Measurements from ENCODE around the gene STMN1. TPM values are rescaled to one million over a fixed set of nuclear protein-coding genes. Genes with fewer than 3 reads are reported as not detected.

The STMN1 gene
- polyA plus RNA-seq, 4 donors, result 30.9 to 275 (median 142) TPM

GRCh38 chr1:25904943-25905679 lies 1.1 kb downstream of the STMN1 start:
- FAIRE-seq, result no peak
- H3K9me3 ChIP-seq (ENCODE audit: control insufficient read depth in 2 of 2, insufficient read depth in 1 of 2, low read depth in 1 of 2, low read length in 1 of 2), result no peaks in the 10 kb centered on the region
- DNase-seq, result peak; percentile 87 to 92
- peak overlapping the region in 1 of 3 donors; percentile 61 for H3K27ac ChIP-seq (ENCODE audit: low read depth in 1 of 3, low read length in 2 of 3)
- peaks cover 0 to 17% (median 2%) of the 10 kb centered on the region in 3 donors for H3K4me1 ChIP-seq (ENCODE audit: control insufficient read depth in 3 of 3, insufficient read depth in 2 of 3, low read depth in 1 of 3, low read length in 2 of 3)
- H3K36me3 ChIP-seq (ENCODE audit: control insufficient read depth in 3 of 3, insufficient read depth in 2 of 3, low read depth in 1 of 3, low read length in 3 of 3), result peaks cover 0 to 12% (median 0%) of the 10 kb centered on the region in 3 donors
- WGBS, 3 donors, result 1% methylated on average over 23 to 34 of the region's 34 CpGs
- peak overlapping the region; percentile 52 to 76 (median 58) for H3K4me3 ChIP-seq (ENCODE audit: low read depth in 1 of 3, low read length in 3 of 3)
- H3K27me3 ChIP-seq (ENCODE audit: control insufficient read depth in 3 of 3, insufficient read depth in 3 of 3, low read length in 3 of 3), result peaks cover 0 to 5% (median 0%) of the 10 kb centered on the region in 3 donors

GRCh38 chr1:25903986-25904385 lies 2.2 kb downstream of the STMN1 start:
- Histone ChIP-seq H3K9me3 (ENCODE audit: control insufficient read depth in 2 of 2, insufficient read depth in 1 of 2, low read depth in 1 of 2, low read length in 1 of 2) (no peaks in the 10 kb centered on the region), H3K27me3 (ENCODE audit: control insufficient read depth in 3 of 3, insufficient read depth in 3 of 3, low read length in 3 of 3) (peaks cover 0 to 5% (median 0%) of the 10 kb centered on the region in 3 donors), H3K4me3 (ENCODE audit: low read depth in 1 of 3, low read length in 3 of 3) (no peak overlapping the region), H3K36me3 (ENCODE audit: control insufficient read depth in 3 of 3, insufficient read depth in 2 of 3, low read depth in 1 of 3, low read length in 3 of 3) (peaks cover 0 to 19% (median 2%) of the 10 kb centered on the region in 3 donors), H3K27ac (ENCODE audit: low read depth in 1 of 3, low read length in 2 of 3) (no peak overlapping the region), H3K4me1 (ENCODE audit: control insufficient read depth in 3 of 3, insufficient read depth in 2 of 3, low read depth in 1 of 3, low read length in 2 of 3) (peaks cover 0 to 17% (median 2%) of the 10 kb centered on the region in 3 donors)
- DNase-seq (no peak), FAIRE-seq (no peak)
- WGBS, 3 donors, result 62 to 84% (median 78%) methylated on average over 3 of the region's 3 CpGs

GRCh38 chr1:25902462-25902861 lies 3.8 kb downstream of the STMN1 start:
- Histone ChIP-seq H3K4me3 (ENCODE audit: low read depth in 1 of 3, low read length in 3 of 3) (no peak overlapping the region), H3K4me1 (ENCODE audit: control insufficient read depth in 3 of 3, insufficient read depth in 2 of 3, low read depth in 1 of 3, low read length in 2 of 3) (peaks cover 0 to 17% (median 0%) of the 10 kb centered on the region in 3 donors), H3K27me3 (ENCODE audit: control insufficient read depth in 3 of 3, insufficient read depth in 3 of 3, low read length in 3 of 3) (peaks cover 0 to 5% (median 0%) of the 10 kb centered on the region in 3 donors), H3K36me3 (ENCODE audit: control insufficient read depth in 3 of 3, insufficient read depth in 2 of 3, low read depth in 1 of 3, low read length in 3 of 3) (peaks cover 0 to 34% (median 2%) of the 10 kb centered on the region in 3 donors), H3K9me3 (ENCODE audit: control insufficient read depth in 2 of 2, insufficient read depth in 1 of 2, low read depth in 1 of 2, low read length in 1 of 2) (no peaks in the 10 kb centered on the region), H3K27ac (ENCODE audit: low read depth in 1 of 3, low read length in 2 of 3) (no peak overlapping the region)
- DNase-seq (no peak), FAIRE-seq (no peak)
- 85 to 90% (median 86%) methylated on average over 3 of the region's 3 CpGs for WGBS, 3 donors

GRCh38 chr1:25900219-25900618 lies 6.0 kb downstream of the STMN1 start:
- FAIRE-seq, result no peak
- Histone ChIP-seq H3K27me3 (ENCODE audit: control insufficient read depth in 3 of 3, insufficient read depth in 3 of 3, low read length in 3 of 3) (no peaks in the 10 kb centered on the region), H3K36me3 (ENCODE audit: control insufficient read depth in 3 of 3, insufficient read depth in 2 of 3, low read depth in 1 of 3, low read length in 3 of 3) (peaks cover 0 to 47% (median 2%) of the 10 kb centered on the region in 3 donors), H3K27ac (ENCODE audit: low read depth in 1 of 3, low read length in 2 of 3) (no peak overlapping the region), H3K4me1 (ENCODE audit: control insufficient read depth in 3 of 3, insufficient read depth in 2 of 3, low read depth in 1 of 3, low read length in 2 of 3) (peaks cover 0 to 16% (median 3%) of the 10 kb centered on the region in 3 donors), H3K9me3 (ENCODE audit: control insufficient read depth in 2 of 2, insufficient read depth in 1 of 2, low read depth in 1 of 2, low read length in 1 of 2) (no peaks in the 10 kb centered on the region), H3K4me3 (ENCODE audit: low read depth in 1 of 3, low read length in 3 of 3) (no peak overlapping the region)
- 85 to 97% (median 87%) methylated on average over 5 of the region's 5 CpGs for WGBS, 3 donors
- DNase-seq, result no peak

- FAIRE-seq, result no peak
Measured at GRCh38 chr1:25899792-25900191, 6.4 kb downstream of the STMN1 start.

GRCh38 chr1:25898223-25899015 lies 7.8 kb downstream of the STMN1 start:
- Histone ChIP-seq H3K27me3 (ENCODE audit: control insufficient read depth in 3 of 3, insufficient read depth in 3 of 3, low read length in 3 of 3) (no peaks in the 10 kb centered on the region), H3K9me3 (ENCODE audit: control insufficient read depth in 2 of 2, insufficient read depth in 1 of 2, low read depth in 1 of 2, low read length in 1 of 2) (no peaks in the 10 kb centered on the region), H3K4me1 (ENCODE audit: control insufficient read depth in 3 of 3, insufficient read depth in 2 of 3, low read depth in 1 of 3, low read length in 2 of 3) (peaks cover 0 to 14% (median 3%) of the 10 kb centered on the region in 3 donors), H3K27ac (ENCODE audit: low read depth in 1 of 3, low read length in 2 of 3) (no peak overlapping the region), H3K36me3 (ENCODE audit: control insufficient read depth in 3 of 3, insufficient read depth in 2 of 3, low read depth in 1 of 3, low read length in 3 of 3) (peaks cover 0 to 55% (median 2%) of the 10 kb centered on the region in 3 donors), H3K4me3 (ENCODE audit: low read depth in 1 of 3, low read length in 3 of 3) (no peak overlapping the region)
- no peak for FAIRE-seq
- no peak for DNase-seq
- 86 to 90% (median 88%) methylated on average over 11 of the region's 11 CpGs for WGBS, 3 donors

More at GRCh38 chr1:25899792-25900191, 6.4 kb downstream of the STMN1 start:
- Histone ChIP-seq H3K27ac (ENCODE audit: low read depth in 1 of 3, low read length in 2 of 3) (no peak overlapping the region), H3K4me3 (ENCODE audit: low read depth in 1 of 3, low read length in 3 of 3) (no peak overlapping the region), H3K27me3 (ENCODE audit: control insufficient read depth in 3 of 3, insufficient read depth in 3 of 3, low read length in 3 of 3) (no peaks in the 10 kb centered on the region), H3K4me1 (ENCODE audit: control insufficient read depth in 3 of 3, insufficient read depth in 2 of 3, low read depth in 1 of 3, low read length in 2 of 3) (peaks cover 0 to 20% (median 3%) of the 10 kb centered on the region in 3 donors), H3K36me3 (ENCODE audit: control insufficient read depth in 3 of 3, insufficient read depth in 2 of 3, low read depth in 1 of 3, low read length in 3 of 3) (peaks cover 0 to 47% (median 2%) of the 10 kb centered on the region in 3 donors), H3K9me3 (ENCODE audit: control insufficient read depth in 2 of 2, insufficient read depth in 1 of 2, low read depth in 1 of 2, low read length in 1 of 2) (no peaks in the 10 kb centered on the region)
- 78 to 92% (median 89%) methylated on average over 6 of the region's 6 CpGs for WGBS, 3 donors
- DNase-seq, result no peak

- H3K27ac ChIP-seq (ENCODE audit: low read depth in 1 of 3, low read length in 2 of 3), result no peak overlapping the region
- no peaks in the 10 kb centered on the region for H3K9me3 ChIP-seq (ENCODE audit: control insufficient read depth in 2 of 2, insufficient read depth in 1 of 2, low read depth in 1 of 2, low read length in 1 of 2)
- peaks cover 0 to 18% (median 3%) of the 10 kb centered on the region in 3 donors for H3K4me1 ChIP-seq (ENCODE audit: control insufficient read depth in 3 of 3, insufficient read depth in 2 of 3, low read depth in 1 of 3, low read length in 2 of 3)
- DNase-seq (no peak), FAIRE-seq (no peak)
- peaks cover 0 to 56% (median 2%) of the 10 kb centered on the region in 3 donors for H3K36me3 ChIP-seq (ENCODE audit: control insufficient read depth in 3 of 3, insufficient read depth in 2 of 3, low read depth in 1 of 3, low read length in 3 of 3)
- WGBS, 3 donors, result 87 to 96% (median 91%) methylated on average over 5 of the region's 5 CpGs
- no peak overlapping the region for H3K4me3 ChIP-seq (ENCODE audit: low read depth in 1 of 3, low read length in 3 of 3)
- no peaks in the 10 kb centered on the region for H3K27me3 ChIP-seq (ENCODE audit: control insufficient read depth in 3 of 3, insufficient read depth in 3 of 3, low read length in 3 of 3)
Measured at GRCh38 chr1:25897754-25898153, 8.5 kb downstream of the STMN1 start.

GRCh38 chr1:25896266-25896665 lies 10.0 kb downstream of the STMN1 start:
- Histone ChIP-seq H3K36me3 (ENCODE audit: control insufficient read depth in 3 of 3, insufficient read depth in 2 of 3, low read depth in 1 of 3, low read length in 3 of 3) (peaks cover 0 to 50% (median 2%) of the 10 kb centered on the region in 3 donors), H3K27ac (ENCODE audit: low read depth in 1 of 3, low read length in 2 of 3) (no peak overlapping the region), H3K9me3 (ENCODE audit: control insufficient read depth in 2 of 2, insufficient read depth in 1 of 2, low read depth in 1 of 2, low read length in 1 of 2) (no peaks in the 10 kb centered on the region), H3K4me3 (ENCODE audit: low read depth in 1 of 3, low read length in 3 of 3) (no peak overlapping the region), H3K27me3 (ENCODE audit: control insufficient read depth in 3 of 3, insufficient read depth in 3 of 3, low read length in 3 of 3) (no peaks in the 10 kb centered on the region), H3K4me1 (ENCODE audit: control insufficient read depth in 3 of 3, insufficient read depth in 2 of 3, low read depth in 1 of 3, low read length in 2 of 3) (peaks cover 0 to 32% (median 3%) of the 10 kb centered on the region in 3 donors)
- WGBS, 3 donors, result 86 to 91% (median 88%) methylated on average over 1 of the region's 1 CpG
- FAIRE-seq, result no peak
- no peak for DNase-seq

Measured in small intestine (tissue), 7 donors.